ENCODE data around the gene FAR2. TPM values are rescaled to one million over a fixed set of nuclear protein-coding genes. Genes with fewer than 3 reads are reported as not detected.

The FAR2 gene
- 2.6 and 10.3 TPM in 2 replicates for total RNA-seq

GRCh38 chr12:29148911-29149690 lies at the start of gene FAR2:
Gene FAR2 (plus strand): TSS chr12:29149278. CDS start chr12:29270450, 121,172 bp downstream.

DNA sequence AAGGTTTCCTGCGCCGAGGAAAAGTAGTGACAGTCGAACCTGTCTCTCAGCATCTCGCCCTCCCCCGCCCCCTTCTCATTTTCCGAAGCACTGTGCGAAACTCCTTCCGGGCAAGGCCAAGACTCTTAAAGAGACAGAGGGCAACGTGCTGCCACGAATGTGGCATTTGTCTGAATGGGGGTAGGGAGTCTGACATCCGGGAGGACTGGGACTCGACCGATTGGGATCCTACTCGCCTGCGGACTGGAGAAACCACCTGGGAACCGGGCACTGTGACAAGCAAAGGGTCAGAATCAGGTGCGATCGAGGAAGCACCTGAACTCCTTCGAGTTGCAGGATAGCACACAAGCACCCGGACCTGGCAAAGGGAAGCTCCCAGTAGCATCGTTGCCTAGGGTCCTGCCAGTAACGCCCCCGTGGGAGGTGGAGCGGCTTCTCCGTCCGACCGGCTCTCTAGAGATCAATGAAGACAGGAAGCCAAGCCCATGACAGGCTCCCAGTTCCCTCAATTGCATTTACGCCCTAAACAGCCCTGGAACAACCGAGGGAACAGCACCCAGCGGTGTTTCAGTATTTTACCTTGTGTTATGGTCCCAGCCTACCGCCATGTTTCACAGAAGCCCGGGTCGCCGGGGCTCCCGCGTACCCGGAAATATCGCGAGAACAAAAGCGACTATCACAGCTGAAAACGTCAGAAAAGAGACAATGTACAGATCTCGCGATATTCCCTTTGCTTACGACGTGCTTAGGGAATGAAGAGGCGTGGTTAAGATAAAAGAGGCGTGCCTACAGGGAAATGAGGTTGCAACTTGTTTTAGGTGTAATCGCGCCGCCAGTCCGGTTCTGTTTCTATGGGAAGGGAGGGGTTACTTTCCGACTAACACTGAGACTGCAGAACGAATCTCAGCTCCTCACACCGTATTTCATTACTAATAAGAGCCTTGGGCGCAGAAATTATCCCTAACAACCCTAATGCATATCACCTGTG lies 231.8 kb downstream of the FAR2 start, which contains the start of gene ERGIC2:
Gene ERGIC2, minus strand, starts transcription at position 637 of the 988 bp plus-strand sequence. CDS start 9,539 bp downstream, outside the sequence.

Other genes with a start within 250 kb of the FAR2 start
- gene ERGIC2, start 231.9 kb downstream of the FAR2 start, total RNA-seq = 38.7 and 76.3 TPM in 2 replicates